Neural progenitor cell (in vitro differentiated cells): Measurements from ENCODE around the gene TLK1. TPM values are rescaled to one million over a fixed set of nuclear protein-coding genes. Genes with fewer than 3 reads are reported as not detected.

ENCODE experiments used
- DNase-seq: peaks from one replicate; pipeline ENCODE4 v3.0.0-alpha.2; 2016; ENCODE audit warnings: low spot score
- H2AFZ ChIP-seq: fragments of 200-600 bp; sonication (generic); replicated peaks from 2 replicates; pipeline ENCODE4 v1.6.1; 2016; ENCODE audit warnings: antibody characterized with exemption
- H3F3A ChIP-seq: fragments of 200-600 bp; sonication (generic); 2 replicates; pipeline ENCODE4 v1.6.1; 2016; ENCODE audit warnings: antibody characterized with exemption, low read depth
- H3K27ac ChIP-seq: fragments of 200-600 bp; sonication (generic); 2 replicates; pipeline ENCODE4 v1.5.1; 2016; ENCODE audit warnings: mild to moderate bottlenecking
- H3K27me3 ChIP-seq: fragments of 200-600 bp; sonication (generic); 2 replicates; pipeline ENCODE4 v1.6.1; 2016; ENCODE audit warnings: mild to moderate bottlenecking, moderate library complexity
- H3K36me3 ChIP-seq: fragments of 200-600 bp; sonication (generic); 2 replicates; pipeline ENCODE4 v1.5.1; 2016
- H3K4me1 ChIP-seq: fragments of 200-600 bp; sonication (generic); 2 replicates; pipeline ENCODE4 v1.6.1; 2016; ENCODE audit warnings: mixed run types
- H3K4me2 ChIP-seq: fragments of 200-600 bp; sonication (generic); 2 replicates; pipeline ENCODE4 v1.6.1; 2016
- H3K4me3 ChIP-seq: fragments of 200-600 bp; sonication (generic); 2 replicates; pipeline ENCODE4 v1.5.1; 2016
- H3K79me2 ChIP-seq: fragments of 200-600 bp; sonication (generic); 2 replicates; pipeline ENCODE4 v1.6.1; 2016; ENCODE audit warnings: low read depth
- H3K9ac ChIP-seq: fragments of 200-600 bp; sonication (generic); 2 replicates; pipeline ENCODE4 v1.6.1; 2016
- H3K9me3 ChIP-seq: fragments of 200-600 bp; sonication (generic); 2 replicates; pipeline ENCODE4 v1.5.1; 2016; ENCODE audit warnings: low read depth
- H4K20me1 ChIP-seq: fragments of 200-600 bp; sonication (generic); 2 replicates; pipeline ENCODE4 v1.6.1; 2016; ENCODE audit warnings: low read depth
- H3K27ac Mint-ChIP-seq: 3 replicates; pipeline ENCODE4 v1.8.0; 2021; ENCODE audit warnings: mixed read lengths
- H3K27me3 Mint-ChIP-seq: 2 replicates; pipeline ENCODE4 v1.8.0; 2022; ENCODE audit warnings: low read depth, mild to moderate bottlenecking, inconsistent platforms, moderate library complexity, mixed read lengths; ENCODE audit not compliant: insufficient read depth
- H3K36me3 Mint-ChIP-seq: 3 replicates; pipeline ENCODE4 v1.8.0; 2021; ENCODE audit warnings: mixed read lengths
- H3K4me1 Mint-ChIP-seq: 3 replicates; pipeline ENCODE4 v1.8.0; 2021; ENCODE audit warnings: mixed read lengths
- H3K4me3 Mint-ChIP-seq: 3 replicates; pipeline ENCODE4 v1.8.0; 2021; ENCODE audit warnings: mild to moderate bottlenecking, moderate library complexity, mixed read lengths
- H3K9me3 Mint-ChIP-seq: 3 replicates; pipeline ENCODE4 v1.8.0; 2020; ENCODE audit warnings: mixed read lengths
- EZH2 ChIP-seq: fragments of 200-600 bp; sonication (generic); IDR thresholded peaks from 2 replicates; pipeline ENCODE4 v1.6.1; 2017; ENCODE audit warnings: antibody characterized with exemption, mild to moderate bottlenecking, moderate library complexity
- EZH2phosphoT487 ChIP-seq: fragments of 200-600 bp; sonication (generic); IDR thresholded peaks from 2 replicates; pipeline ENCODE4 v1.6.1; 2017; ENCODE audit warnings: antibody characterized with exemption
- total RNA-seq: library from RNA; depleted of rRNA; stranded (reverse); fragments of >200 nt; gene quantifications from 2 replicates; pipeline ENCODE4 v1.2.3, GENCODE V29; 2015; ENCODE audit warnings: low replicate concordance
- TF ChIP-seq, protein P1 (sequence below): fragments of 200-600 bp; sonication (generic); IDR thresholded peaks from 2 replicates; pipeline ENCODE4 v1.5.1; 2017; ENCODE audit warnings: antibody characterized with exemption, mild to moderate bottlenecking

Gene TLK1
- total RNA-seq, 1 donor from 2014 or later, result 31.1 TPM

DNA sequence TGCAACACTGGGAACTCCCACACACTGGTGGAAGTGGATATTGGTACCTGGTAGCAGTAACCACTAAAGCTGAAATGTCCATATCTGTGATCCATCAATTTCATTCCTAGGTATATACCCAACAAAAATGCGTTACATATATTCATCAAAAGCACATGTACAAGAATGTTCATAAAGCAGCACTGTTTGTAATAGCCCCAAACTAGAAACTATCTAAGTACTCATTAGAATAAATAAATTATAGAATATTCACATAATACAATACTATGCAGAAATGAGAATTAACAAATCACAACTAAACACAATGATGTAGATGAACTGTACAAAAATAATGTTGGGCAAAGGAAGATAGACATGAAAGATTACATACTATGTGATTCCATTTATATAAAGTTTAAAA is 11.1 kb upstream of the TLK1 start:
- no peak overlapping the region for H3K27ac ChIP-seq
- no peaks in the 10 kb centered on the region for H4K20me1 ChIP-seq
- H3F3A ChIP-seq, result no peaks in the 10 kb centered on the region

DNA sequence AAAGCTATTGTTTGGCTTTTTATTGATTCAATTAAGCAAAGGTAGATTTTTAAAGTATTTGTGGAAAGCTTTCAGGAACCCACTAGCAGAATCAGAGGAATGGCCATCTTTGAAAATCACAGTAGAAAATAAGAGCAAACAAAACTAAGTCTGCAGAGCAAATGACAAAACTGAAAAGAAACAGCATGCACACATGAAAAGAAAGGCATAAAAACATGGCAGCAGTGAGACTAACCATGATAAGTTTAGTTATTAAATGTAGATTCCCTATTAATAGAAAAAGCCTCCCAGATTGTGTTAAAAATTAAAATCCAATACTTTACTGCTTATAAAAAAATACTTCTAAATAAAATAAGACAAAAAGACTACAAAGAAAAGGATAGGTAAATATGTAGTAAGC is 9.1 kb upstream of the TLK1 start:
- TF ChIP-seq EZH2phosphoT487 (no peak), EZH2 (no peak)
- TF ChIP-seq, protein P1, sequence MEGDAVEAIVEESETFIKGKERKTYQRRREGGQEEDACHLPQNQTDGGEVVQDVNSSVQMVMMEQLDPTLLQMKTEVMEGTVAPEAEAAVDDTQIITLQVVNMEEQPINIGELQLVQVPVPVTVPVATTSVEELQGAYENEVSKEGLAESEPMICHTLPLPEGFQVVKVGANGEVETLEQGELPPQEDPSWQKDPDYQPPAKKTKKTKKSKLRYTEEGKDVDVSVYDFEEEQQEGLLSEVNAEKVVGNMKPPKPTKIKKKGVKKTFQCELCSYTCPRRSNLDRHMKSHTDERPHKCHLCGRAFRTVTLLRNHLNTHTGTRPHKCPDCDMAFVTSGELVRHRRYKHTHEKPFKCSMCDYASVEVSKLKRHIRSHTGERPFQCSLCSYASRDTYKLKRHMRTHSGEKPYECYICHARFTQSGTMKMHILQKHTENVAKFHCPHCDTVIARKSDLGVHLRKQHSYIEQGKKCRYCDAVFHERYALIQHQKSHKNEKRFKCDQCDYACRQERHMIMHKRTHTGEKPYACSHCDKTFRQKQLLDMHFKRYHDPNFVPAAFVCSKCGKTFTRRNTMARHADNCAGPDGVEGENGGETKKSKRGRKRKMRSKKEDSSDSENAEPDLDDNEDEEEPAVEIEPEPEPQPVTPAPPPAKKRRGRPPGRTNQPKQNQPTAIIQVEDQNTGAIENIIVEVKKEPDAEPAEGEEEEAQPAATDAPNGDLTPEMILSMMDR, result no peak
- no peaks in the 10 kb centered on the region for H3K27me3 Mint-ChIP-seq
- Histone ChIP-seq H3K4me2 (no peak overlapping the region), H2AFZ (no peak overlapping the region), H3F3A (no peaks in the 10 kb centered on the region), H3K4me1 (peaks cover 6% of the 10 kb centered on the region), H3K9ac (no peak overlapping the region), H3K27ac (no peak overlapping the region), H3K79me2 (no peaks in the 10 kb centered on the region), H3K36me3 (no peaks in the 10 kb centered on the region), H4K20me1 (no peaks in the 10 kb centered on the region), H3K9me3 (no peaks in the 10 kb centered on the region), H3K27me3 (no peaks in the 10 kb centered on the region), H3K4me3 (no peak overlapping the region)
- H3K4me1 Mint-ChIP-seq, result no peaks in the 10 kb centered on the region
- no peak overlapping the region for H3K4me3 Mint-ChIP-seq
- no peak overlapping the region for H3K27ac Mint-ChIP-seq
- DNase-seq, result no peak
- H3K36me3 Mint-ChIP-seq, result no peaks in the 10 kb centered on the region
- no peaks in the 10 kb centered on the region for H3K9me3 Mint-ChIP-seq

More for the DNA sequence above, 11.1 kb upstream of the TLK1 start:
- no peak overlapping the region for H3K27ac Mint-ChIP-seq
- no peaks in the 10 kb centered on the region for H3K9me3 Mint-ChIP-seq
- H3K4me3 Mint-ChIP-seq, result no peak overlapping the region
- H3K4me1 ChIP-seq, result peaks cover 6% of the 10 kb centered on the region
- no peaks in the 10 kb centered on the region for H3K79me2 ChIP-seq
- no peak overlapping the region for H3K4me3 ChIP-seq
- no peak overlapping the region for H3K4me2 ChIP-seq
- TF ChIP-seq EZH2, result no peak
- TF ChIP-seq EZH2phosphoT487, result no peak
- TF ChIP-seq, protein P1, result no peak
- no peaks in the 10 kb centered on the region for H3K27me3 Mint-ChIP-seq
- no peak for DNase-seq
- H3K36me3 ChIP-seq, result no peaks in the 10 kb centered on the region
- H3K4me1 Mint-ChIP-seq, result no peaks in the 10 kb centered on the region
- no peak overlapping the region for H2AFZ ChIP-seq
- H3K36me3 Mint-ChIP-seq, result no peaks in the 10 kb centered on the region
- H3K9me3 ChIP-seq, result no peaks in the 10 kb centered on the region
- no peak overlapping the region for H3K9ac ChIP-seq
- H3K27me3 ChIP-seq, result no peaks in the 10 kb centered on the region

DNA sequence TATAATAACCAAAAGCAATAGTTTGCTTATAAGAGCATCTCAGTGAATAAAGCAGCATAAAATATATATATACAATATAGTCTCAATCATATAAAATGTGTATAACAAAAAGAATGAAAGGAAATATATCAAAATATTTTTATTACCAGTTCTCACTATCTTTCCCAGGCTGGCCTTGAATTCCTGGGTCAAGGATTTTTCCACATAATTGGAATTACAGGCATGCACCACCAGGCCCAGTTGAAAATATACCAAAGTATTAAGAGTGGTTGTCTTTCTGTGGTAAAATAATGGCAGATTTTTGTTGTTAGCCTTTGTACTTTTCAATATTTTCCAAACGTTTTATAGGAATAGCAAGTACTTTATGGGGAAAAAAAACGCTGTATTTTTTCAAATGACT is 8.6 kb upstream of the TLK1 start:
- H3K4me1 ChIP-seq, result peaks cover 6% of the 10 kb centered on the region
- no peak overlapping the region for H3K27ac ChIP-seq
- H3K27me3 ChIP-seq, result no peaks in the 10 kb centered on the region
- no peaks in the 10 kb centered on the region for H3K4me1 Mint-ChIP-seq
- no peaks in the 10 kb centered on the region for H3K27me3 Mint-ChIP-seq
- H3K9ac ChIP-seq, result no peak overlapping the region
- H3F3A ChIP-seq, result no peaks in the 10 kb centered on the region
- TF ChIP-seq, protein P1, result no peak
- no peak for TF ChIP-seq EZH2phosphoT487
- no peak for TF ChIP-seq EZH2
- no peak overlapping the region for H3K4me3 ChIP-seq
- no peaks in the 10 kb centered on the region for H3K9me3 Mint-ChIP-seq
- no peaks in the 10 kb centered on the region for H3K36me3 ChIP-seq
- no peaks in the 10 kb centered on the region for H3K79me2 ChIP-seq
- no peaks in the 10 kb centered on the region for H4K20me1 ChIP-seq
- no peaks in the 10 kb centered on the region for H3K36me3 Mint-ChIP-seq
- H3K27ac Mint-ChIP-seq, result no peak overlapping the region
- H3K4me3 Mint-ChIP-seq, result no peak overlapping the region
- no peaks in the 10 kb centered on the region for H3K9me3 ChIP-seq
- H2AFZ ChIP-seq, result no peak overlapping the region
- DNase-seq, result no peak
- no peak overlapping the region for H3K4me2 ChIP-seq
